ENCODE measurements around the gene NABP2. TPM values are rescaled to one million over a fixed set of nuclear protein-coding genes. Genes with fewer than 3 reads are reported as not detected.

The NABP2 gene
- total and polyA plus RNA-seq, 10 of the 15 experiments (the other 5 are each of a cell fraction or from before 2014, with no cell fraction given) = 20.7 to 97.9 (median 60.9) TPM

DNA sequence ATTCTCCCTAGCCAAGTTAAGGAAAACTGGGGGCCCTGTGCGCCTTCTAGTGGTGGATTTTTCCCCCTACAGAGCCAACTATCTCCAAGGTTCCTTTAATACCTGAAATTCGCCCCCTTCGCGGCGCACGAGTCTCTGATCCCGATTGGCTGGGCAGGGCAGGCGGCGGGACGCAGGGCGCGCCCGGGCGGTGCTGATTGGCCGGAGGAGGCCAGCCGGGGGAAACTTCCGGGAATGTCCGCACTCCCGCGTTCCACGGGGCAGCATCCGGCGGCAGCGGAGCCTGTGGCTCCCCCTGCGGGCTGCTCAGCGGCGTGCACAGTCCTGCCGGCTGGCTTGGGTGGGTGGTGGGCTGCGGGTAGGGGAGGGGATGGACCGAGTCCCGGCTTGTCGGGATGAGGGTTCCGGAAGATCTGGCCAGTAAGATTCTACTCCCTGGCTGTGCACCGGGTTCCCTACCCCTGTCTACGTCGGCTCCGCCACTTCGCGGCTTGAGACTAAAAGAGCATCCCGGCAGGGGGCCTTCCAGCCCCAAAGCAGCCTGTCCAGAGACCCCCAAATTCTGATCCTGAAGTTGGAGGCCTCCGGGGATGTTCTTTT lies at the start of gene NABP2 (continued):
- TF ChIP-seq ETV6 (conservative IDR thresholded peaks at IDR 0.05 in 1 of 2, IDR thresholded peaks at IDR 0.05 in 1 of 2; ENCODE audit: borderline replicate concordance in 1 of 2, low read depth in 1 of 2) (no peak), PAX8 (IDR thresholded peaks at IDR 0.05) (no peak), POLR2AphosphoS5 (IDR thresholded peaks at IDR 0.05; ENCODE audit: low read length) (peak; percentile 29; the same call in 1 of the 2 replicates), POU2F2 (IDR thresholded peaks at IDR 0.05; ENCODE audit: borderline replicate concordance, low read depth, low read length) (0 out of 3 replicates have a peak, but pooled peaks have one; percentile 30), RFX5 (IDR thresholded peaks at IDR 0.05; ENCODE audit: low read depth, low read length) (peak; percentile 86), CBX3 (IDR thresholded peaks at IDR 0.05; ENCODE audit: borderline replicate concordance, low read depth) (no peak), SIX5 (IDR thresholded peaks at IDR 0.05; ENCODE audit: low read depth, low read length, severe bottlenecking) (peak; percentile 11), EP300 (IDR thresholded peaks at IDR 0.05; ENCODE audit: borderline replicate concordance in 1 of 2, control insufficient read depth in 1 of 2, low read depth in 2 of 2, low read length in 2 of 2) (0 out of 4 replicates have a peak, but pooled peaks of 1 of the 2 experiments have one; percentile 7), NR2C2 (IDR thresholded peaks at IDR 0.05; ENCODE audit: borderline replicate concordance, control insufficient read depth, insufficient read length, low read depth) (no peak), KAT2A (conservative IDR thresholded peaks at IDR 0.05; ENCODE audit: control insufficient read depth, low read depth, low read length) (no peak), MLLT1 (IDR thresholded peaks at IDR 0.05) (no peak; the same call in 1 of the 2 replicates), JUND (IDR thresholded peaks at IDR 0.05; ENCODE audit: low read depth, low read length) (no peak), BRCA1 (IDR thresholded peaks at IDR 0.05; ENCODE audit: low read depth, low read length) (no peak), MEF2B (IDR thresholded peaks at IDR 0.05; ENCODE audit: partially characterized antibody, poor library complexity, severe bottlenecking) (no peak), LARP7 (IDR thresholded peaks at IDR 0.05) (no peak), RAD51 (IDR thresholded peaks at IDR 0.05) (no peak), MEF2A (IDR thresholded peaks at IDR 0.05; ENCODE audit: insufficient read depth, low read depth, low read length) (0 out of 2 replicates have a peak, but pooled peaks have one; percentile 18), TCF7 (IDR thresholded peaks at IDR 0.05; ENCODE audit: borderline replicate concordance) (no peak), EGR1 (IDR thresholded peaks at IDR 0.05; ENCODE audit: borderline replicate concordance in 1 of 2, low read depth in 2 of 2, low read length in 2 of 2) (peak in 1 of 2 experiments; percentile 58; a peak in 2 of 3 replicates), TCF12 (IDR thresholded peaks at IDR 0.05; ENCODE audit: low read depth, low read length) (0 out of 2 replicates have a peak, but pooled peaks have one; percentile 1), MYB (IDR thresholded peaks at IDR 0.05; ENCODE audit: borderline replicate concordance, low read depth, low read length) (no peak), CBFB (IDR thresholded peaks at IDR 0.05; ENCODE audit: low read depth) (peak; percentile 52), NKRF (conservative IDR thresholded peaks at IDR 0.05) (no peak), ZNF217 (IDR thresholded peaks at IDR 0.05) (no peak)
- TF ChIP-seq, protein P1, sequence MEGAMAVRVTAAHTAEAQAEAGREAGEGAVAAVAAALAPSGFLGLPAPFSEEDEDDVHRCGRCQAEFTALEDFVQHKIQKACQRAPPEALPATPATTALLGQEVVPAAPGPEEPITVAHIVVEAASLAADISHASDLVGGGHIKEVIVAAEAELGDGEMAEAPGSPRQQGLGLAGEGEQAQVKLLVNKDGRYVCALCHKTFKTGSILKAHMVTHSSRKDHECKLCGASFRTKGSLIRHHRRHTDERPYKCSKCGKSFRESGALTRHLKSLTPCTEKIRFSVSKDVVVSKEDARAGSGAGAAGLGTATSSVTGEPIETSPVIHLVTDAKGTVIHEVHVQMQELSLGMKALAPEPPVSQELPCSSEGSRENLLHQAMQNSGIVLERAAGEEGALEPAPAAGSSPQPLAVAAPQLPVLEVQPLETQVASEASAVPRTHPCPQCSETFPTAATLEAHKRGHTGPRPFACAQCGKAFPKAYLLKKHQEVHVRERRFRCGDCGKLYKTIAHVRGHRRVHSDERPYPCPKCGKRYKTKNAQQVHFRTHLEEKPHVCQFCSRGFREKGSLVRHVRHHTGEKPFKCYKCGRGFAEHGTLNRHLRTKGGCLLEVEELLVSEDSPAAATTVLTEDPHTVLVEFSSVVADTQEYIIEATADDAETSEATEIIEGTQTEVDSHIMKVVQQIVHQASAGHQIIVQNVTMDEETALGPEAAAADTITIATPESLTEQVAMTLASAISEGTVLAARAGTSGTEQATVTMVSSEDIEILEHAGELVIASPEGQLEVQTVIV (IDR thresholded peaks at IDR 0.05; ENCODE audit: borderline replicate concordance, partially characterized antibody) = peak; percentile 84

Data from GM12878 (cell line).